HepG2 (cell line): ENCODE data around the gene AUTS2. TPM values are rescaled to one million over a fixed set of nuclear protein-coding genes. Genes with fewer than 3 reads are reported as not detected.

Experiments
- ATAC-seq: fragments of 200-7000 bp; cut with Tn5 transposase; 3 replicates; pipeline ENCODE4 v1.9.1; 2020; ENCODE audit warnings: mild to moderate bottlenecking, moderate library complexity
- BruUV-seq: library from RNA; stranded (reverse); fragments of 400-500 nt; replicated peaks from 2 replicates; lab custom pipeline; 2021; lab: Mats Ljungman, UMichigan
- CTCF ChIA-PET: fragments of 300-600 bp; formaldehyde crosslinking; extraction: SDS; loops from one replicate; lab custom pipeline; 2021; ENCODE audit warnings: low total read pairs, inconsistent platforms, low intra/inter-chr PET ratio; lab: Yijun Ruan, JAX
- POLR2A ChIA-PET: fragments of 350-600 bp; sonication (Branson Sonifier 250); formaldehyde crosslinking; loops from one replicate; lab custom pipeline; 2020; ENCODE audit warnings: antibody characterized with exemption, inconsistent platforms; lab: Yijun Ruan, JAX
- DNase-seq: peaks from one replicate; pipeline ENCODE4 v3.0.0-alpha.2; 2015; ENCODE audit warnings: low spot score
- FAIRE-seq: peaks from 3 replicates; lab custom pipeline; 2011; peaks lifted over from hg19 to GRCh38; lab: Jason Lieb, UNC
- H2AFZ ChIP-seq: one replicate; pipeline ENCODE4 v1.6.1; 2011; ENCODE audit warnings: low read length, inconsistent platforms
- H3K27ac ChIP-seq: fragments of 300-600 bp; 3 replicates; pipeline ENCODE4 v1.8.0; 2011; ENCODE audit warnings: mixed run types, mild to moderate bottlenecking, mixed read lengths, low read length, inconsistent platforms; ENCODE audit not compliant: insufficient read depth; ENCODE audit errors: extremely low read length
- H3K27me3 ChIP-seq, 2 experiments: fragments of 200-600 bp in 1 of 2; 2 replicates in 1 of 2; 3 replicates in 1 of 2; pipeline versions ENCODE4 v1.6.0 to v1.8.0; 2011; ENCODE audit warnings: low read length in 2 of 2, mild to moderate bottlenecking in 2 of 2, moderate library complexity in 2 of 2, inconsistent platforms in 1 of 2; ENCODE audit not compliant: insufficient read depth in 2 of 2, control insufficient read depth in 1 of 2
- H3K36me3 ChIP-seq, 2 experiments: fragments of 200-600 bp in 1 of 2; replicated peaks in 1 of 2; 2 replicates in 1 of 2; 3 replicates in 1 of 2; pipeline versions ENCODE4 v1.5.1 to v1.8.0; 2011; ENCODE audit warnings: low read length in 2 of 2, inconsistent platforms in 1 of 2; ENCODE audit not compliant: insufficient read depth in 2 of 2, control insufficient read depth in 1 of 2
- H3K4me1 ChIP-seq: 2 replicates; pipeline ENCODE4 v1.5.1; 2012; ENCODE audit warnings: low read length, inconsistent platforms; ENCODE audit not compliant: insufficient read depth
- H3K4me2 ChIP-seq: 2 replicates; pipeline ENCODE4 v1.6.0; 2011; ENCODE audit warnings: low read depth, low read length, inconsistent platforms
- H3K4me3 ChIP-seq, 3 experiments: fragments of 200-600 bp in 1 of 3; sonication (generic), shearing (Covaris generic) in 1 of 3; replicated peaks in 1 of 3; 2 replicates each; pipeline ENCODE4 v1.5.1; 2011 to 2016; ENCODE audit warnings: low read length in 3 of 3, inconsistent platforms in 2 of 3, low read depth in 2 of 3, mild to moderate bottlenecking in 2 of 3, control low read depth in 1 of 3, mixed read lengths in 1 of 3; ENCODE audit not compliant: insufficient read depth in 1 of 3
- H3K79me2 ChIP-seq: one replicate; pipeline ENCODE4 v1.6.1; 2011; ENCODE audit warnings: low read length, inconsistent platforms; ENCODE audit not compliant: insufficient read depth
- H3K9ac ChIP-seq: 2 replicates; pipeline ENCODE4 v1.6.0; 2011; ENCODE audit warnings: mild to moderate bottlenecking, low read depth, low read length, inconsistent platforms; ENCODE audit not compliant: insufficient read depth
- H3K9me3 ChIP-seq: 2 replicates; pipeline ENCODE4 v1.5.1; 2012; ENCODE audit warnings: mild to moderate bottlenecking, low read length
- H4K20me1 ChIP-seq: 2 replicates; pipeline ENCODE4 v1.6.0; 2011; ENCODE audit warnings: inconsistent platforms, mild to moderate bottlenecking, low read length, moderate library complexity; ENCODE audit not compliant: insufficient read depth
- HOXA3 ChIP-seq: sonication (generic); formaldehyde crosslinking; IDR thresholded peaks from 2 replicates; pipeline ENCODE4 v1.5.0; 2020; ENCODE audit warnings: missing genetic modification reagents
- PAF1 ChIP-seq: IDR thresholded peaks from 2 replicates; pipeline ENCODE4 v1.6.1; 2016; ENCODE audit warnings: missing genetic modification reagents, missing compliant biosample characterization
- RFX3 ChIP-seq: IDR thresholded peaks from 2 replicates; pipeline ENCODE4 v1.6.1; 2016; ENCODE audit warnings: missing biosample characterization, missing genetic modification reagents
- SAP130 ChIP-seq: IDR thresholded peaks from 2 replicates; pipeline ENCODE4 v1.6.1; 2016; ENCODE audit warnings: low read depth
- SATB2 ChIP-seq: sonication (generic); formaldehyde crosslinking; IDR thresholded peaks from 2 replicates; pipeline ENCODE4 v1.5.0; 2020; ENCODE audit warnings: missing genetic modification reagents
- STAG1 ChIP-seq: sonication (generic); formaldehyde crosslinking; IDR thresholded peaks from 2 replicates; pipeline ENCODE4 v1.4.0; 2020; ENCODE audit warnings: missing genetic modification reagents
- TP53 ChIP-seq: sonication (generic); formaldehyde crosslinking; conservative IDR thresholded peaks from 2 replicates; pipeline ENCODE4 v1.4.0; 2020; ENCODE audit warnings: missing genetic modification reagents
- TSC22D2 ChIP-seq: sonication (generic); formaldehyde crosslinking; IDR thresholded peaks from 2 replicates; pipeline ENCODE4 v1.5.1; 2020; ENCODE audit warnings: missing genetic modification reagents, mild to moderate bottlenecking, borderline replicate concordance
- ZBTB37 ChIP-seq: sonication (generic); formaldehyde crosslinking; IDR thresholded peaks from 2 replicates; pipeline ENCODE4 v1.4.0; 2020; ENCODE audit warnings: mild to moderate bottlenecking, missing genetic modification reagents
- ZNF10 ChIP-seq: sonication (generic); formaldehyde crosslinking; IDR thresholded peaks from 2 replicates; pipeline ENCODE4 v1.4.0; 2020; ENCODE audit warnings: mild to moderate bottlenecking, low read depth, missing genetic modification reagents, borderline replicate concordance
- ZNF234 ChIP-seq: sonication (generic); formaldehyde crosslinking; conservative IDR thresholded peaks from 2 replicates; pipeline ENCODE4 v1.5.1; 2020; ENCODE audit warnings: mild to moderate bottlenecking, missing genetic modification reagents
- WGBS: methylation state at CpG from one replicate; pipeline ENCODE4 v1.1.6; 2017; ENCODE audit warnings: low lambda C conversion rate; 5-methylcytosine and 5-hydroxymethylcytosine counted together
- in situ Hi-C: cut with HindIII; loops from 2 replicates; pipeline ENCODE4 v1.10.0; 2017; ENCODE audit warnings: low pct_unique_long_range_greater_than_20kb; ENCODE audit not compliant: extremely low pct_ligation_motif_present
- intact Hi-C: fragments of 100-400 bp; cut with micrococcal nuclease; formaldehyde crosslinking; loops from one replicate; pipeline ENCODE4 v1.10.0; 2022; ENCODE audit not compliant: unreplicated experiment
- polyA plus RNA-seq, 8 experiments: library from polyadenylated mRNA; depleted of rRNA in 3 of 8; stranded (reverse) in 7 of 8; unstranded in 1 of 8; fragments of >200 nt; fragmentation: Illumina TruSeq in 4 of 8; extraction: Trizol in 4 of 8; gene quantifications; 2 replicates each; pipeline versions ENCODE4 v1.2.1 to v1.2.3, GENCODE V29; 2011 to 2016; ENCODE audit warnings: low read depth in 4 of 8, missing spikeins in 1 of 8, mixed read lengths in 1 of 8; ENCODE audit not compliant: insufficient read depth in 1 of 8
- total RNA-seq, 5 experiments: library from RNA; depleted of rRNA; stranded (reverse); fragments of >200 nt; fragmentation: Illumina TruSeq; extraction: Trizol; gene quantifications; 2 replicates each; pipeline ENCODE4 v1.2.3, GENCODE V29; 2016; ENCODE audit warnings: low read depth in 1 of 5

The AUTS2 gene
- total and polyA plus RNA-seq, 2 of the 13 experiments (the other 11 are each of a cell fraction or from before 2014, with no cell fraction given), result 0.38 TPM; not detected in 1

- WGBS, result 70% methylated on average over 17 of the region's 28 CpGs
- DNase-seq (no peak), ATAC-seq (no peak), FAIRE-seq (no peak)
- Histone ChIP-seq H3K4me1 (no peaks in the 10 kb centered on the region), H3K27me3 (no peaks in the 10 kb centered on the region; a peak in 1 of 5 replicates), H4K20me1 (no peaks in the 10 kb centered on the region), H2AFZ (no peak overlapping the region), H3K36me3 (no peaks in the 10 kb centered on the region), H3K4me2 (no peak overlapping the region), H3K79me2 (no peaks in the 10 kb centered on the region), H3K9me3 (no peaks in the 10 kb centered on the region), H3K4me3 (no peak overlapping the region), H3K9ac (no peak overlapping the region), H3K27ac (no peak overlapping the region)
- ChIA-PET CTCF (no interaction called here), POLR2A (no interaction called here)
- no TSS peak for BruUV-seq
- no peak for TF ChIP-seq HOXA3 (CRISPR knock-in tag)
- TF ChIP-seq RFX3, result no peak
- no peak for TF ChIP-seq ZNF234
- TF ChIP-seq STAG1 (CRISPR knock-in tag), result no peak
- TF ChIP-seq TSC22D2 (CRISPR knock-in tag), result no peak
- TF ChIP-seq PAF1 (CRISPR knock-in tag), result no peak
- TF ChIP-seq ZBTB37, result no peak
- TF ChIP-seq SAP130 (CRISPR knock-in tag), result no peak
- TF ChIP-seq TP53 (CRISPR knock-in tag), result no peak
- no peak for TF ChIP-seq SATB2 (CRISPR knock-in tag)
- no peak for TF ChIP-seq ZNF10 (CRISPR knock-in tag)
- in situ Hi-C loops, result no loop called here
- intact Hi-C loops, result no loop called here
Observed at GRCh38 chr7:70630818-70631457, 1032.7 kb downstream of the AUTS2 start.
